GM23338 (cell line): ENCODE data around the gene AHNAK. TPM values are rescaled to one million over a fixed set of nuclear protein-coding genes. Genes with fewer than 3 reads are reported as not detected.

ENCODE experiments used
- ATAC-seq: fragments of 200-7000 bp; cut with Tn5 transposase; 3 replicates; pipeline ENCODE4 v1.9.1; 2020
- DNase-seq: peaks from one replicate; pipeline ENCODE4 v3.0.0-alpha.2; 2015; ENCODE audit warnings: low spot score
- H2AFZ ChIP-seq: fragments of 200-600 bp; sonication (generic); 2 replicates; pipeline ENCODE4 v1.8.0; 2016; ENCODE audit warnings: antibody characterized with exemption, mild to moderate bottlenecking, moderate library complexity
- H3F3A ChIP-seq: fragments of 200-600 bp; sonication (generic); replicated peaks from 2 replicates; pipeline ENCODE4 v1.8.0; 2017; ENCODE audit warnings: antibody characterized with exemption, mixed run types, low read depth
- H3K27ac ChIP-seq: fragments of 200-600 bp; sonication (generic); 2 replicates; pipeline ENCODE4 v1.6.1; 2016; ENCODE audit warnings: low read depth
- H3K27me3 ChIP-seq: fragments of 200-600 bp; sonication (generic); 2 replicates; pipeline ENCODE4 v1.8.0; 2016; ENCODE audit warnings: mild to moderate bottlenecking, mixed run types, moderate library complexity; ENCODE audit not compliant: insufficient read depth
- H3K36me3 ChIP-seq: fragments of 200-600 bp; sonication (generic); 2 replicates; pipeline ENCODE4 v1.8.0; 2016; ENCODE audit warnings: mild to moderate bottlenecking; ENCODE audit not compliant: insufficient read depth
- H3K4me1 ChIP-seq: fragments of 200-600 bp; sonication (generic); 2 replicates; pipeline ENCODE4 v1.8.0; 2016; ENCODE audit warnings: mild to moderate bottlenecking, moderate library complexity; ENCODE audit not compliant: insufficient read depth
- H3K4me2 ChIP-seq: fragments of 200-600 bp; sonication (generic); 2 replicates; pipeline ENCODE4 v1.7.1; 2017; ENCODE audit warnings: mixed run types
- H3K4me3 ChIP-seq: fragments of 200-600 bp; sonication (generic); 2 replicates; pipeline ENCODE4 v1.6.1; 2016; ENCODE audit warnings: mixed run types
- H3K79me2 ChIP-seq: fragments of 200-600 bp; sonication (generic); replicated peaks from 2 replicates; pipeline ENCODE4 v1.8.0; 2017; ENCODE audit warnings: mild to moderate bottlenecking; ENCODE audit not compliant: insufficient read depth
- H3K9me2 ChIP-seq: fragments of 200-600 bp; sonication (generic); 2 replicates; pipeline ENCODE4 v1.8.0; 2017; ENCODE audit not compliant: insufficient read depth
- H4K20me1 ChIP-seq: fragments of 200-600 bp; sonication (generic); replicated peaks from 2 replicates; pipeline ENCODE4 v1.8.0; 2017; ENCODE audit warnings: mild to moderate bottlenecking; ENCODE audit not compliant: insufficient read depth
- H3K27ac Mint-ChIP-seq: 2 replicates; pipeline ENCODE4 v1.8.0; 2020; ENCODE audit warnings: inconsistent platforms, mild to moderate bottlenecking, moderate library complexity, mixed read lengths
- H3K27me3 Mint-ChIP-seq: 3 replicates; pipeline ENCODE4 v1.8.0; 2022; ENCODE audit warnings: low read depth, mild to moderate bottlenecking, moderate library complexity, mixed read lengths, inconsistent platforms; ENCODE audit not compliant: insufficient read depth, poor library complexity
- H3K36me3 Mint-ChIP-seq: 3 replicates; pipeline ENCODE4 v1.8.0; 2021; ENCODE audit warnings: low read depth, mild to moderate bottlenecking, inconsistent platforms, moderate library complexity, mixed read lengths
- H3K4me1 Mint-ChIP-seq: 3 replicates; pipeline ENCODE4 v1.8.0; 2020; ENCODE audit warnings: mild to moderate bottlenecking, inconsistent platforms, mixed read lengths
- H3K4me3 Mint-ChIP-seq: 3 replicates; pipeline ENCODE4 v1.8.0; 2021; ENCODE audit warnings: moderate library complexity, mild to moderate bottlenecking, inconsistent platforms, mixed read lengths
- H3K9me3 Mint-ChIP-seq: 3 replicates; pipeline ENCODE4 v1.8.0; 2020; ENCODE audit warnings: moderate library complexity, mild to moderate bottlenecking, inconsistent platforms, mixed read lengths
- CREB1 ChIP-seq: fragments of 250-450 bp; sonication (Bioruptor Pico); IDR thresholded peaks from 2 replicates; pipeline ENCODE4 v1.5.0; 2020; ENCODE audit warnings: low read depth, mild to moderate bottlenecking, moderate library complexity
- EZH2 ChIP-seq: fragments of 200-600 bp; sonication (generic); IDR thresholded peaks from one replicate; pipeline ENCODE4 v1.8.0; 2017; ENCODE audit warnings: antibody characterized with exemption, mild to moderate bottlenecking, low read depth; ENCODE audit not compliant: unreplicated experiment
- EZH2phosphoT487 ChIP-seq: fragments of 200-600 bp; sonication (generic); IDR thresholded peaks from one replicate; pipeline ENCODE4 v1.8.1; 2018; ENCODE audit warnings: antibody characterized with exemption; ENCODE audit not compliant: unreplicated experiment
- JUNB ChIP-seq: IDR thresholded peaks from one replicate; pipeline ENCODE4 v1.6.1; 2016; ENCODE audit warnings: antibody characterized with exemption; ENCODE audit not compliant: unreplicated experiment
- NANOG ChIP-seq: IDR thresholded peaks from 2 replicates; pipeline ENCODE4 v1.6.1; 2016; ENCODE audit warnings: antibody characterized with exemption, borderline replicate concordance
- POLR2AphosphoS5 ChIP-seq: IDR thresholded peaks from 2 replicates; pipeline ENCODE4 v1.6.1; 2016; ENCODE audit warnings: antibody characterized with exemption, low read depth
- STAT1 ChIP-seq: IDR thresholded peaks from one replicate; pipeline ENCODE4 v1.6.1; 2016; ENCODE audit warnings: antibody characterized with exemption; ENCODE audit not compliant: unreplicated experiment
- ZNF114 ChIP-seq: fragments of 250-450 bp; sonication (Bioruptor Pico); IDR thresholded peaks from 2 replicates; pipeline ENCODE4 v1.5.0; 2020; ENCODE audit warnings: mild to moderate bottlenecking, moderate library complexity
- ZNF331 ChIP-seq: fragments of 250-450 bp; sonication (Bioruptor Pico); IDR thresholded peaks from 2 replicates; pipeline ENCODE4 v1.5.0; 2020; ENCODE audit warnings: low read depth, mild to moderate bottlenecking, moderate library complexity
- polyA plus RNA-seq: library from polyadenylated mRNA; unstranded; fragments of >200 nt; fragmentation: Nextera tagmentation; extraction: Ambion mirVana; gene quantifications from 2 replicates; pipeline ENCODE4 v1.2.1, GENCODE V29; 2016
- total RNA-seq: library from RNA; depleted of rRNA; stranded (reverse); fragments of >200 nt; shearing (Covaris generic); gene quantifications from 2 replicates; pipeline ENCODE4 v1.2.3, GENCODE V29; 2014
- TF ChIP-seq, protein P1 (sequence below): IDR thresholded peaks from one replicate; pipeline ENCODE4 v1.6.1; 2018; ENCODE audit warnings: antibody characterized with exemption; ENCODE audit not compliant: unreplicated experiment
- TF ChIP-seq, protein P2 (sequence below), 2 experiments: fragments of 200-600 bp in 1 of 2; sonication (generic) in 1 of 2; conservative IDR thresholded peaks; 2 replicates each; pipeline versions ENCODE4 v1.5.1 to v1.6.1; 2016 to 2017; ENCODE audit warnings: antibody characterized with exemption in 2 of 2, low read depth in 2 of 2, mild to moderate bottlenecking in 2 of 2, moderate library complexity in 1 of 2
- TF ChIP-seq, protein P3 (sequence below): IDR thresholded peaks from 2 replicates; pipeline ENCODE4 v1.6.1; 2016; ENCODE audit warnings: antibody characterized with exemption
- TF ChIP-seq, protein P4 (sequence below): fragments of 250-450 bp; sonication (Bioruptor Pico); IDR thresholded peaks from 2 replicates; pipeline ENCODE4 v1.5.0; 2020; ENCODE audit warnings: mild to moderate bottlenecking, moderate library complexity

Gene AHNAK
- total and polyA plus RNA-seq, 2 experiments from 2014 or later, result 0.91 to 2.1 TPM

DNA sequence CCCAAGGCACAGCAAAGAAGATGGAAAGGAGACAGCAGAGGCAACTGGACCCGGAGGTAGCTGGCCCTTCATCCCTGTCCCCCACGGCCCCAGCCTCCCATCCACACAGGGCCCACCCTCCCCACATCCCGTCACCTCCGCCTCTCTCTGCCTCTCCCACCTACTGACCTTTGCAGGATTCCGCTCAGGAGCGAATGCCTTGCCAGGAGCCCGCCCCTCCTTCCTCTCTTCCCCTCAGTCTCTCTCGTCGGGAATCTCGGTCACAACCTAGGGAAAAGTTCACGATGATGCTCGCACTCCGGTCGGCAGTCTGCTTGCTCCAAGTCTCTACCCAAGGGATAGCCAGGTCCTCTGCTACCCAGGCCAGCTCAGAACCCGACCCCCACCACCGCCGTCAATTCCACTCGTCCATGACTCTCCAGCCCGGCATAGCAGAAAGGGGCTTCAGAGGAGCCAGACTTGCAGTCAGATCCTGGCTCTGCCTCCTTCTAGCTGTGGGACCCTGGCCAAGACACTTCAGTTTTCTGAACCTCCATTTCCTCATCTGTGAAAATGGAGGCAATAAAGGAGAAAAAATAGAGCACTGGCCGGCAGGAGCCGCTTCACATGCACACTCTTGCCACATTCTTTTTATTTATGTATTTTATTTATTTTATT, 10.2 kb downstream of the AHNAK start:
- 0 out of 2 replicates have a peak overlapping the region, but pooled peaks have one; percentile 55 for H3K4me2 ChIP-seq
- H3K4me3 ChIP-seq, result no peak overlapping the region
- H3K27me3 ChIP-seq, result 0 out of 2 replicates have a peak, but pooled peaks cover 4% of the 10 kb centered on the region
- no peaks in the 10 kb centered on the region for H3F3A ChIP-seq
- H4K20me1 ChIP-seq, result no peaks in the 10 kb centered on the region
- TF ChIP-seq, protein P1, sequence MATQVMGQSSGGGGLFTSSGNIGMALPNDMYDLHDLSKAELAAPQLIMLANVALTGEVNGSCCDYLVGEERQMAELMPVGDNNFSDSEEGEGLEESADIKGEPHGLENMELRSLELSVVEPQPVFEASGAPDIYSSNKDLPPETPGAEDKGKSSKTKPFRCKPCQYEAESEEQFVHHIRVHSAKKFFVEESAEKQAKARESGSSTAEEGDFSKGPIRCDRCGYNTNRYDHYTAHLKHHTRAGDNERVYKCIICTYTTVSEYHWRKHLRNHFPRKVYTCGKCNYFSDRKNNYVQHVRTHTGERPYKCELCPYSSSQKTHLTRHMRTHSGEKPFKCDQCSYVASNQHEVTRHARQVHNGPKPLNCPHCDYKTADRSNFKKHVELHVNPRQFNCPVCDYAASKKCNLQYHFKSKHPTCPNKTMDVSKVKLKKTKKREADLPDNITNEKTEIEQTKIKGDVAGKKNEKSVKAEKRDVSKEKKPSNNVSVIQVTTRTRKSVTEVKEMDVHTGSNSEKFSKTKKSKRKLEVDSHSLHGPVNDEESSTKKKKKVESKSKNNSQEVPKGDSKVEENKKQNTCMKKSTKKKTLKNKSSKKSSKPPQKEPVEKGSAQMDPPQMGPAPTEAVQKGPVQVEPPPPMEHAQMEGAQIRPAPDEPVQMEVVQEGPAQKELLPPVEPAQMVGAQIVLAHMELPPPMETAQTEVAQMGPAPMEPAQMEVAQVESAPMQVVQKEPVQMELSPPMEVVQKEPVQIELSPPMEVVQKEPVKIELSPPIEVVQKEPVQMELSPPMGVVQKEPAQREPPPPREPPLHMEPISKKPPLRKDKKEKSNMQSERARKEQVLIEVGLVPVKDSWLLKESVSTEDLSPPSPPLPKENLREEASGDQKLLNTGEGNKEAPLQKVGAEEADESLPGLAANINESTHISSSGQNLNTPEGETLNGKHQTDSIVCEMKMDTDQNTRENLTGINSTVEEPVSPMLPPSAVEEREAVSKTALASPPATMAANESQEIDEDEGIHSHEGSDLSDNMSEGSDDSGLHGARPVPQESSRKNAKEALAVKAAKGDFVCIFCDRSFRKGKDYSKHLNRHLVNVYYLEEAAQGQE, result no peak
- TF ChIP-seq CREB1 (CRISPR knock-in tag), result no peak
- TF ChIP-seq ZNF331, result no peak
- no peak for TF ChIP-seq EZH2
- no peak for TF ChIP-seq POLR2AphosphoS5
- TF ChIP-seq NANOG, result no peak
- TF ChIP-seq ZNF114, result no peak
- TF ChIP-seq, protein P2, sequence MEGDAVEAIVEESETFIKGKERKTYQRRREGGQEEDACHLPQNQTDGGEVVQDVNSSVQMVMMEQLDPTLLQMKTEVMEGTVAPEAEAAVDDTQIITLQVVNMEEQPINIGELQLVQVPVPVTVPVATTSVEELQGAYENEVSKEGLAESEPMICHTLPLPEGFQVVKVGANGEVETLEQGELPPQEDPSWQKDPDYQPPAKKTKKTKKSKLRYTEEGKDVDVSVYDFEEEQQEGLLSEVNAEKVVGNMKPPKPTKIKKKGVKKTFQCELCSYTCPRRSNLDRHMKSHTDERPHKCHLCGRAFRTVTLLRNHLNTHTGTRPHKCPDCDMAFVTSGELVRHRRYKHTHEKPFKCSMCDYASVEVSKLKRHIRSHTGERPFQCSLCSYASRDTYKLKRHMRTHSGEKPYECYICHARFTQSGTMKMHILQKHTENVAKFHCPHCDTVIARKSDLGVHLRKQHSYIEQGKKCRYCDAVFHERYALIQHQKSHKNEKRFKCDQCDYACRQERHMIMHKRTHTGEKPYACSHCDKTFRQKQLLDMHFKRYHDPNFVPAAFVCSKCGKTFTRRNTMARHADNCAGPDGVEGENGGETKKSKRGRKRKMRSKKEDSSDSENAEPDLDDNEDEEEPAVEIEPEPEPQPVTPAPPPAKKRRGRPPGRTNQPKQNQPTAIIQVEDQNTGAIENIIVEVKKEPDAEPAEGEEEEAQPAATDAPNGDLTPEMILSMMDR (conservative IDR thresholded peaks at IDR 0.05; ENCODE audit: low read depth in 2 of 2), result no peak
- TF ChIP-seq, protein P3, sequence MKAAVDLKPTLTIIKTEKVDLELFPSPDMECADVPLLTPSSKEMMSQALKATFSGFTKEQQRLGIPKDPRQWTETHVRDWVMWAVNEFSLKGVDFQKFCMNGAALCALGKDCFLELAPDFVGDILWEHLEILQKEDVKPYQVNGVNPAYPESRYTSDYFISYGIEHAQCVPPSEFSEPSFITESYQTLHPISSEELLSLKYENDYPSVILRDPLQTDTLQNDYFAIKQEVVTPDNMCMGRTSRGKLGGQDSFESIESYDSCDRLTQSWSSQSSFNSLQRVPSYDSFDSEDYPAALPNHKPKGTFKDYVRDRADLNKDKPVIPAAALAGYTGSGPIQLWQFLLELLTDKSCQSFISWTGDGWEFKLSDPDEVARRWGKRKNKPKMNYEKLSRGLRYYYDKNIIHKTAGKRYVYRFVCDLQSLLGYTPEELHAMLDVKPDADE, result no peak
- no peak for TF ChIP-seq EZH2phosphoT487
- no peak for TF ChIP-seq STAT1
- TF ChIP-seq JUNB, result no peak
- TF ChIP-seq, protein P4, sequence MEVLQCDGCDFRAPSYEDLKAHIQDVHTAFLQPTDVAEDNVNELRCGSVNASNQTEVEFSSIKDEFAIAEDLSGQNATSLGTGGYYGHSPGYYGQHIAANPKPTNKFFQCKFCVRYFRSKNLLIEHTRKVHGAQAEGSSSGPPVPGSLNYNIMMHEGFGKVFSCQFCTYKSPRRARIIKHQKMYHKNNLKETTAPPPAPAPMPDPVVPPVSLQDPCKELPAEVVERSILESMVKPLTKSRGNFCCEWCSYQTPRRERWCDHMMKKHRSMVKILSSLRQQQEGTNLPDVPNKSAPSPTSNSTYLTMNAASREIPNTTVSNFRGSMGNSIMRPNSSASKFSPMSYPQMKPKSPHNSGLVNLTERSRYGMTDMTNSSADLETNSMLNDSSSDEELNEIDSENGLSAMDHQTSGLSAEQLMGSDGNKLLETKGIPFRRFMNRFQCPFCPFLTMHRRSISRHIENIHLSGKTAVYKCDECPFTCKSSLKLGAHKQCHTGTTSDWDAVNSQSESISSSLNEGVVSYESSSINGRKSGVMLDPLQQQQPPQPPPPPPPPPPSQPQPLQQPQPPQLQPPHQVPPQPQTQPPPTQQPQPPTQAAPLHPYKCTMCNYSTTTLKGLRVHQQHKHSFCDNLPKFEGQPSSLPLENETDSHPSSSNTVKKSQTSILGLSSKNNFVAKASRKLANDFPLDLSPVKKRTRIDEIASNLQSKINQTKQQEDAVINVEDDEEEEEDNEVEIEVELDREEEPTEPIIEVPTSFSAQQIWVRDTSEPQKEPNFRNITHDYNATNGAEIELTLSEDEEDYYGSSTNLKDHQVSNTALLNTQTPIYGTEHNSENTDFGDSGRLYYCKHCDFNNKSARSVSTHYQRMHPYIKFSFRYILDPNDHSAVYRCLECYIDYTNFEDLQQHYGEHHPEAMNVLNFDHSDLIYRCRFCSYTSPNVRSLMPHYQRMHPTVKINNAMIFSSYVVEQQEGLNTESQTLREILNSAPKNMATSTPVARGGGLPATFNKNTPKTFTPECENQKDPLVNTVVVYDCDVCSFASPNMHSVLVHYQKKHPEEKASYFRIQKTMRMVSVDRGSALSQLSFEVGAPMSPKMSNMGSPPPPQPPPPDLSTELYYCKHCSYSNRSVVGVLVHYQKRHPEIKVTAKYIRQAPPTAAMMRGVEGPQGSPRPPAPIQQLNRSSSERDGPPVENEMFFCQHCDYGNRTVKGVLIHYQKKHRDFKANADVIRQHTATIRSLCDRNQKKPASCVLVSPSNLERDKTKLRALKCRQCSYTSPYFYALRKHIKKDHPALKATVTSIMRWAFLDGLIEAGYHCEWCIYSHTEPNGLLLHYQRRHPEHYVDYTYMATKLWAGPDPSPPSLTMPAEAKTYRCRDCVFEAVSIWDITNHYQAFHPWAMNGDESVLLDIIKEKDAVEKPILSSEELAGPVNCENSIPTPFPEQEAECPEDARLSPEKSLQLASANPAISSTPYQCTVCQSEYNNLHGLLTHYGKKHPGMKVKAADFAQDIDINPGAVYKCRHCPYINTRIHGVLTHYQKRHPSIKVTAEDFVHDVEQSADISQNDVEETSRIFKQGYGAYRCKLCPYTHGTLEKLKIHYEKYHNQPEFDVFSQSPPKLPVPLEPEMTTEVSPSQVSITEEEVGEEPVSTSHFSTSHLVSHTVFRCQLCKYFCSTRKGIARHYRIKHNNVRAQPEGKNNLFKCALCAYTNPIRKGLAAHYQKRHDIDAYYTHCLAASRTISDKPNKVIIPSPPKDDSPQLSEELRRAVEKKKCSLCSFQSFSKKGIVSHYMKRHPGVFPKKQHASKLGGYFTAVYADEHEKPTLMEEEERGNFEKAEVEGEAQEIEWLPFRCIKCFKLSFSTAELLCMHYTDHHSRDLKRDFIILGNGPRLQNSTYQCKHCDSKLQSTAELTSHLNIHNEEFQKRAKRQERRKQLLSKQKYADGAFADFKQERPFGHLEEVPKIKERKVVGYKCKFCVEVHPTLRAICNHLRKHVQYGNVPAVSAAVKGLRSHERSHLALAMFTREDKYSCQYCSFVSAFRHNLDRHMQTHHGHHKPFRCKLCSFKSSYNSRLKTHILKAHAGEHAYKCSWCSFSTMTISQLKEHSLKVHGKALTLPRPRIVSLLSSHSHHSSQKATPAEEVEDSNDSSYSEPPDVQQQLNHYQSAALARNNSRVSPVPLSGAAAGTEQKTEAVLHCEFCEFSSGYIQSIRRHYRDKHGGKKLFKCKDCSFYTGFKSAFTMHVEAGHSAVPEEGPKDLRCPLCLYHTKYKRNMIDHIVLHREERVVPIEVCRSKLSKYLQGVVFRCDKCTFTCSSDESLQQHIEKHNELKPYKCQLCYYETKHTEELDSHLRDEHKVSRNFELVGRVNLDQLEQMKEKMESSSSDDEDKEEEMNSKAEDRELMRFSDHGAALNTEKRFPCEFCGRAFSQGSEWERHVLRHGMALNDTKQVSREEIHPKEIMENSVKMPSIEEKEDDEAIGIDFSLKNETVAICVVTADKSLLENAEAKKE (CRISPR knock-in tag), result no peak
- H3K27ac ChIP-seq, result no peak overlapping the region
- H3K4me1 ChIP-seq, result 0 out of 2 replicates have a peak, but pooled peaks cover 4% of the 10 kb centered on the region
- no peaks in the 10 kb centered on the region for H3K9me2 ChIP-seq
- no peaks in the 10 kb centered on the region for H3K36me3 ChIP-seq
- H2AFZ ChIP-seq, result no peak overlapping the region; the same call in 1 of the 2 replicates
- H3K4me3 Mint-ChIP-seq, result peak overlapping the region; percentile 22; the same call in 1 of the 3 replicates
- H3K27me3 Mint-ChIP-seq, result peaks cover 4% of the 10 kb centered on the region
- H3K36me3 Mint-ChIP-seq, result peaks cover 8% of the 10 kb centered on the region; the same call in 2 of the 3 replicates
- DNase-seq (peak; percentile 53), ATAC-seq (peak; percentile 70)
- H3K27ac Mint-ChIP-seq, result no peak overlapping the region
- no peaks in the 10 kb centered on the region for H3K79me2 ChIP-seq
- peaks cover 20% of the 10 kb centered on the region for H3K4me1 Mint-ChIP-seq
- H3K9me3 Mint-ChIP-seq, result peaks cover 6% of the 10 kb centered on the region
